Thyroid gland (tissue), 4 donors: Measurements from ENCODE around the gene GRK2. TPM values are rescaled to one million over a fixed set of nuclear protein-coding genes. Genes with fewer than 3 reads are reported as not detected.
A peak's percentile ranks its signal among the peaks of the same experiment; 100 is the strongest.

Experiments
- DNase-seq, 2 donors: peaks; one replicate each; pipeline ENCODE4 v3.0.0-alpha.2; 2019
- H3K27ac ChIP-seq, 3 donors: fragments of 200-600 bp; sonication (generic); 1 replicate in 2 of 3; 2 replicates in 1 of 3; pipeline ENCODE4 v1.5.1; 2016 to 2019; ENCODE audit warnings: mild to moderate bottlenecking in 1 of 3, moderate library complexity in 1 of 3
- H3K27me3 ChIP-seq: fragments of 200-600 bp; sonication (generic); one replicate; pipeline ENCODE4 v1.5.1; 2019
- H3K36me3 ChIP-seq, 2 donors: fragments of 200-600 bp; sonication (generic); one replicate each; pipeline ENCODE4 v1.5.1; 2016 to 2019
- H3K4me1 ChIP-seq, 2 donors: fragments of 200-600 bp; sonication (generic); one replicate each; pipeline ENCODE4 v1.5.1; 2017 to 2019
- H3K4me3 ChIP-seq, 3 donors: fragments of 200-600 bp; sonication (generic); replicated peaks in 1 of 3; 1 replicate in 2 of 3; 2 replicates in 1 of 3; pipeline ENCODE4 v1.5.1; 2016; ENCODE audit warnings: mild to moderate bottlenecking in 1 of 3
- H3K9me3 ChIP-seq: fragments of 200-600 bp; sonication (generic); one replicate; pipeline ENCODE4 v1.5.1; 2017
- POLR2A ChIP-seq, 2 donors: fragments of 450-650 bp; IDR thresholded peaks; one replicate each; pipeline ENCODE4 v1.6.1; 2017; ENCODE audit warnings: antibody characterized with exemption in 2 of 2, mild to moderate bottlenecking in 2 of 2, moderate library complexity in 1 of 2
- WGBS, 2 donors: methylation state at CpG; one replicate each; pipeline ENCODE4 v1.1.5; 2017; 5-methylcytosine and 5-hydroxymethylcytosine counted together
- intact Hi-C: fragments of 100-400 bp; cut with DNase I; formaldehyde crosslinking; loops from one replicate; pipeline ENCODE4 v1.15.1; 2023
- total RNA-seq, 4 donors: library from RNA; depleted of rRNA; stranded (reverse); fragments of >200 nt; gene quantifications; one replicate each; pipeline ENCODE4 v1.2.3, GENCODE V29; 2016
- TF ChIP-seq, protein P1 (sequence below), 6 experiments: fragments of 200-600 bp in 3 of 6; fragments of 450-650 bp in 3 of 6; sonication (generic) in 3 of 6; IDR thresholded peaks; one replicate each; pipeline ENCODE4 v1.5.1; 2016 to 2019; ENCODE audit warnings: antibody characterized with exemption in 6 of 6, mild to moderate bottlenecking in 2 of 6, inconsistent platforms in 1 of 6, moderate library complexity in 1 of 6

GRK2 gene
- total RNA-seq, 4 donors from 2014 or later, result 32.8 to 55.8 (median 40.6) TPM

- H3K36me3 ChIP-seq, result peaks cover 18 to 32% of the 10 kb centered on the region in 2 donors
- WGBS, 2 donors, result 70 to 72% methylated on average over 1 of the region's 1 CpG
- H3K9me3 ChIP-seq, result no peaks in the 10 kb centered on the region
- no peaks in the 10 kb centered on the region for H3K27me3 ChIP-seq
- TF ChIP-seq, protein P1, sequence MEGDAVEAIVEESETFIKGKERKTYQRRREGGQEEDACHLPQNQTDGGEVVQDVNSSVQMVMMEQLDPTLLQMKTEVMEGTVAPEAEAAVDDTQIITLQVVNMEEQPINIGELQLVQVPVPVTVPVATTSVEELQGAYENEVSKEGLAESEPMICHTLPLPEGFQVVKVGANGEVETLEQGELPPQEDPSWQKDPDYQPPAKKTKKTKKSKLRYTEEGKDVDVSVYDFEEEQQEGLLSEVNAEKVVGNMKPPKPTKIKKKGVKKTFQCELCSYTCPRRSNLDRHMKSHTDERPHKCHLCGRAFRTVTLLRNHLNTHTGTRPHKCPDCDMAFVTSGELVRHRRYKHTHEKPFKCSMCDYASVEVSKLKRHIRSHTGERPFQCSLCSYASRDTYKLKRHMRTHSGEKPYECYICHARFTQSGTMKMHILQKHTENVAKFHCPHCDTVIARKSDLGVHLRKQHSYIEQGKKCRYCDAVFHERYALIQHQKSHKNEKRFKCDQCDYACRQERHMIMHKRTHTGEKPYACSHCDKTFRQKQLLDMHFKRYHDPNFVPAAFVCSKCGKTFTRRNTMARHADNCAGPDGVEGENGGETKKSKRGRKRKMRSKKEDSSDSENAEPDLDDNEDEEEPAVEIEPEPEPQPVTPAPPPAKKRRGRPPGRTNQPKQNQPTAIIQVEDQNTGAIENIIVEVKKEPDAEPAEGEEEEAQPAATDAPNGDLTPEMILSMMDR (IDR thresholded peaks at IDR 0.05), result no peak
- TF ChIP-seq POLR2A (IDR thresholded peaks at IDR 0.05), result no peak
- peak overlapping the region; percentile 10 to 91 (median 76) for H3K27ac ChIP-seq
- no peak overlapping the region for H3K4me3 ChIP-seq
- H3K4me1 ChIP-seq, result peaks cover 45 to 58% of the 10 kb centered on the region in 2 donors
- no peak for DNase-seq
- intact Hi-C loops, result no loop called here
These were observed 23.7 kb upstream of the GRK2 start for GRCh38 chr11:67242548-67242947.

GRCh38 chr11:67243051-67243450, 23.2 kb upstream of the GRK2 start:
- Histone ChIP-seq H3K36me3 (peaks cover 23 to 36% of the 10 kb centered on the region in 2 donors), H3K9me3 (no peaks in the 10 kb centered on the region), H3K27ac (peak overlapping the region in 2 of 3 donors; percentile 76 to 91), H3K4me1 (peaks cover 50 to 63% of the 10 kb centered on the region in 2 donors), H3K27me3 (no peaks in the 10 kb centered on the region), H3K4me3 (no peak overlapping the region)
- TF ChIP-seq, protein P1 (IDR thresholded peaks at IDR 0.05), result no peak
- TF ChIP-seq POLR2A (IDR thresholded peaks at IDR 0.05), result no peak
- 88 to 92% methylated on average over 2 of the region's 2 CpGs for WGBS, 2 donors
- DNase-seq, result no peak
- intact Hi-C loops, result no loop called here

GRCh38 chr11:67245046-67245445, 21.2 kb upstream of the GRK2 start:
- H3K9me3 ChIP-seq, result no peaks in the 10 kb centered on the region
- peak overlapping the region in 2 of 3 donors; percentile 76 to 91 for H3K27ac ChIP-seq
- H3K36me3 ChIP-seq, result peaks cover 40 to 54% of the 10 kb centered on the region in 2 donors
- no peak for DNase-seq
- H3K4me3 ChIP-seq, result no peak overlapping the region
- WGBS, 2 donors, result 96 to 97% methylated on average over 11 of the region's 11 CpGs
- TF ChIP-seq, protein P1 (IDR thresholded peaks at IDR 0.05), result no peak
- no peak for TF ChIP-seq POLR2A (IDR thresholded peaks at IDR 0.05)
- intact Hi-C loops, result no loop called here
- H3K4me1 ChIP-seq, result peaks cover 45 to 60% of the 10 kb centered on the region in 2 donors
- H3K27me3 ChIP-seq, result no peaks in the 10 kb centered on the region

DNA sequence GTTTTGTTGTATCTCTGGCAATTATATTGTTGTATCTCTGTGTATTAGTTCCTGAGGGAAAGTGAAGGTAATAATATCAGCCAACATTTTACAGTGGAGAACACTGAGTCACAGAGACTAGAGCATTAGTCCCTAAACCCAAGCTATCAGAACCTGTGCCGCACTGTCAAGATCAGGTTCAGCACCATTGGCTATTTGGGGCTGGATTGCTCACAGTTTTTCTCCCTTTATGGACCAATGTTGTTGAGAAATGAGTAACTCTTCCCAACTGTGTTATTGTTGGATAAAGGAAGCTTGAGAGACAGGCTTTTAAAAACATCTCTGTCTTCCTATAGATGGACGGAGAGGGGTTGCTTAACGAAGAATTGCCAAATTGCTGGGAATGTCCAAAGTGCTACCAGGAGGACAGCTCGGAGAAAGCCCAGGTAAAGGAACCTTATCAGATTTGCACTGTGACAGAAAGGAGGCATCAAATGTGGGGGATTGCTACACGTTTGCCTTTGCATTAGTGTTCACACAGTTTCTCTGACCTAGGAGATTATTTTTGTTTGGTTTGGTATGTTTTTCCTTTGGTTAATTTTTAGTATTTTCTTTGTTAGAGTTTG, 18.2 kb upstream of the GRK2 start:
- peak overlapping the region; percentile 80 to 91 (median 91) for H3K27ac ChIP-seq
- intact Hi-C loops, result no loop called here
- TF ChIP-seq, protein P1 (IDR thresholded peaks at IDR 0.05), result no peak
- TF ChIP-seq POLR2A (IDR thresholded peaks at IDR 0.05), result no peak
- H3K4me3 ChIP-seq, result no peak overlapping the region
- peaks cover 24 to 40% of the 10 kb centered on the region in 2 donors for H3K4me1 ChIP-seq
- no peak for DNase-seq
- peaks cover 67 to 84% of the 10 kb centered on the region in 2 donors for H3K36me3 ChIP-seq
- H3K27me3 ChIP-seq, result no peaks in the 10 kb centered on the region
- H3K9me3 ChIP-seq, result no peaks in the 10 kb centered on the region
- 76 to 83% methylated on average over 5 of the region's 5 CpGs for WGBS, 2 donors

- Histone ChIP-seq H3K4me3 (no peak overlapping the region), H3K36me3 (peaks cover 73 to 89% of the 10 kb centered on the region in 2 donors), H3K9me3 (no peaks in the 10 kb centered on the region), H3K4me1 (peaks cover 24 to 34% of the 10 kb centered on the region in 2 donors), H3K27me3 (no peaks in the 10 kb centered on the region), H3K27ac (peak overlapping the region; percentile 80 to 91 (median 82))
- intact Hi-C loops, result no loop called here
- peak; percentile 98 for DNase-seq
- TF ChIP-seq, protein P1 (IDR thresholded peaks at IDR 0.05), result no peak
- TF ChIP-seq POLR2A (IDR thresholded peaks at IDR 0.05), result peak in 1 of 2 donors; percentile 52
These were observed 17.6 kb upstream of the GRK2 start for GRCh38 chr11:67248653-67249052.
